Neural progenitor cell (in vitro differentiated cells): ENCODE data around the gene EVC2. TPM values are rescaled to one million over a fixed set of nuclear protein-coding genes. Genes with fewer than 3 reads are reported as not detected.

Experiments used
- DNase-seq: peaks from one replicate; pipeline ENCODE4 v3.0.0-alpha.2; 2016; ENCODE audit warnings: low spot score
- H2AFZ ChIP-seq: fragments of 200-600 bp; sonication (generic); replicated peaks from 2 replicates; pipeline ENCODE4 v1.6.1; 2016; ENCODE audit warnings: antibody characterized with exemption
- H3F3A ChIP-seq: fragments of 200-600 bp; sonication (generic); 2 replicates; pipeline ENCODE4 v1.6.1; 2016; ENCODE audit warnings: antibody characterized with exemption, low read depth
- H3K27ac ChIP-seq: fragments of 200-600 bp; sonication (generic); 2 replicates; pipeline ENCODE4 v1.5.1; 2016; ENCODE audit warnings: mild to moderate bottlenecking
- H3K27me3 ChIP-seq: fragments of 200-600 bp; sonication (generic); 2 replicates; pipeline ENCODE4 v1.6.1; 2016; ENCODE audit warnings: mild to moderate bottlenecking, moderate library complexity
- H3K36me3 ChIP-seq: fragments of 200-600 bp; sonication (generic); 2 replicates; pipeline ENCODE4 v1.5.1; 2016
- H3K4me1 ChIP-seq: fragments of 200-600 bp; sonication (generic); 2 replicates; pipeline ENCODE4 v1.6.1; 2016; ENCODE audit warnings: mixed run types
- H3K4me2 ChIP-seq: fragments of 200-600 bp; sonication (generic); 2 replicates; pipeline ENCODE4 v1.6.1; 2016
- H3K4me3 ChIP-seq: fragments of 200-600 bp; sonication (generic); 2 replicates; pipeline ENCODE4 v1.5.1; 2016
- H3K79me2 ChIP-seq: fragments of 200-600 bp; sonication (generic); 2 replicates; pipeline ENCODE4 v1.6.1; 2016; ENCODE audit warnings: low read depth
- H3K9ac ChIP-seq: fragments of 200-600 bp; sonication (generic); 2 replicates; pipeline ENCODE4 v1.6.1; 2016
- H3K9me3 ChIP-seq: fragments of 200-600 bp; sonication (generic); 2 replicates; pipeline ENCODE4 v1.5.1; 2016; ENCODE audit warnings: low read depth
- H4K20me1 ChIP-seq: fragments of 200-600 bp; sonication (generic); 2 replicates; pipeline ENCODE4 v1.6.1; 2016; ENCODE audit warnings: low read depth
- H3K27ac Mint-ChIP-seq: 3 replicates; pipeline ENCODE4 v1.8.0; 2021; ENCODE audit warnings: mixed read lengths
- H3K27me3 Mint-ChIP-seq: 2 replicates; pipeline ENCODE4 v1.8.0; 2022; ENCODE audit warnings: low read depth, mild to moderate bottlenecking, inconsistent platforms, moderate library complexity, mixed read lengths; ENCODE audit not compliant: insufficient read depth
- H3K36me3 Mint-ChIP-seq: 3 replicates; pipeline ENCODE4 v1.8.0; 2021; ENCODE audit warnings: mixed read lengths
- H3K4me1 Mint-ChIP-seq: 3 replicates; pipeline ENCODE4 v1.8.0; 2021; ENCODE audit warnings: mixed read lengths
- H3K4me3 Mint-ChIP-seq: 3 replicates; pipeline ENCODE4 v1.8.0; 2021; ENCODE audit warnings: mild to moderate bottlenecking, moderate library complexity, mixed read lengths
- H3K9me3 Mint-ChIP-seq: 3 replicates; pipeline ENCODE4 v1.8.0; 2020; ENCODE audit warnings: mixed read lengths
- CTCF ChIP-seq: fragments of 200-600 bp; sonication (generic); IDR thresholded peaks from 2 replicates; pipeline ENCODE4 v1.5.1; 2017; ENCODE audit warnings: antibody characterized with exemption, mild to moderate bottlenecking
- EZH2 ChIP-seq: fragments of 200-600 bp; sonication (generic); IDR thresholded peaks from 2 replicates; pipeline ENCODE4 v1.6.1; 2017; ENCODE audit warnings: antibody characterized with exemption, mild to moderate bottlenecking, moderate library complexity
- EZH2phosphoT487 ChIP-seq: fragments of 200-600 bp; sonication (generic); IDR thresholded peaks from 2 replicates; pipeline ENCODE4 v1.6.1; 2017; ENCODE audit warnings: antibody characterized with exemption
- total RNA-seq: library from RNA; depleted of rRNA; stranded (reverse); fragments of >200 nt; gene quantifications from 2 replicates; pipeline ENCODE4 v1.2.3, GENCODE V29; 2015; ENCODE audit warnings: low replicate concordance

The EVC2 gene
- total RNA-seq, 1 donor from 2014 or later, result 6.1 TPM

GRCh38 chr4:5724377-5724776 lies 16.0 kb upstream of the EVC2 start:
- Mint-ChIP-seq H3K9me3 (peaks cover 8% of the 10 kb centered on the region), H3K27me3 (no peaks in the 10 kb centered on the region), H3K4me3 (no peak overlapping the region), H3K27ac (no peak overlapping the region), H3K4me1 (peaks cover 3% of the 10 kb centered on the region), H3K36me3 (peaks cover 32% of the 10 kb centered on the region)
- H3K9ac ChIP-seq, result no peak overlapping the region
- no peaks in the 10 kb centered on the region for H3K4me1 ChIP-seq
- H3K27me3 ChIP-seq, result no peaks in the 10 kb centered on the region
- H3F3A ChIP-seq, result no peaks in the 10 kb centered on the region
- DNase-seq, result no peak
- H4K20me1 ChIP-seq, result no peaks in the 10 kb centered on the region
- H3K79me2 ChIP-seq, result no peaks in the 10 kb centered on the region
- H3K27ac ChIP-seq, result no peak overlapping the region
- no peak for TF ChIP-seq EZH2phosphoT487
- TF ChIP-seq EZH2, result no peak
- no peak for TF ChIP-seq CTCF
- no peak overlapping the region for H2AFZ ChIP-seq
- H3K9me3 ChIP-seq, result no peaks in the 10 kb centered on the region
- H3K4me2 ChIP-seq, result no peak overlapping the region
- H3K36me3 ChIP-seq, result no peaks in the 10 kb centered on the region
- no peak overlapping the region for H3K4me3 ChIP-seq

GRCh38 chr4:5722328-5722727 lies 14.0 kb upstream of the EVC2 start:
- peaks cover 36% of the 10 kb centered on the region for H3K36me3 Mint-ChIP-seq
- peaks cover 11% of the 10 kb centered on the region for H3K4me1 Mint-ChIP-seq
- Histone ChIP-seq H3K4me1 (no peaks in the 10 kb centered on the region), H3K36me3 (no peaks in the 10 kb centered on the region), H3K79me2 (no peaks in the 10 kb centered on the region), H3K4me3 (no peak overlapping the region), H4K20me1 (no peaks in the 10 kb centered on the region), H3K27me3 (no peaks in the 10 kb centered on the region), H3K9ac (no peak overlapping the region), H3K4me2 (no peak overlapping the region), H3K9me3 (no peaks in the 10 kb centered on the region), H2AFZ (no peak overlapping the region), H3F3A (no peaks in the 10 kb centered on the region), H3K27ac (no peak overlapping the region)
- H3K27ac Mint-ChIP-seq, result no peak overlapping the region
- no peak overlapping the region for H3K4me3 Mint-ChIP-seq
- DNase-seq, result no peak
- peaks cover 8% of the 10 kb centered on the region for H3K9me3 Mint-ChIP-seq
- H3K27me3 Mint-ChIP-seq, result no peaks in the 10 kb centered on the region
- TF ChIP-seq CTCF, result no peak
- TF ChIP-seq EZH2phosphoT487, result no peak
- no peak for TF ChIP-seq EZH2

GRCh38 chr4:5721923-5722322 lies 13.6 kb upstream of the EVC2 start:
- no peaks in the 10 kb centered on the region for H3K9me3 ChIP-seq
- Mint-ChIP-seq H3K9me3 (peaks cover 8% of the 10 kb centered on the region), H3K4me1 (peaks cover 11% of the 10 kb centered on the region), H3K27me3 (no peaks in the 10 kb centered on the region), H3K27ac (no peak overlapping the region), H3K4me3 (no peak overlapping the region), H3K36me3 (peaks cover 39% of the 10 kb centered on the region)
- H3K9ac ChIP-seq, result no peak overlapping the region
- DNase-seq, result no peak
- no peaks in the 10 kb centered on the region for H3K27me3 ChIP-seq
- no peaks in the 10 kb centered on the region for H3F3A ChIP-seq
- no peaks in the 10 kb centered on the region for H3K4me1 ChIP-seq
- H2AFZ ChIP-seq, result no peak overlapping the region
- H3K4me3 ChIP-seq, result no peak overlapping the region
- no peaks in the 10 kb centered on the region for H3K79me2 ChIP-seq
- H3K27ac ChIP-seq, result no peak overlapping the region
- no peak for TF ChIP-seq EZH2phosphoT487
- no peak for TF ChIP-seq CTCF
- TF ChIP-seq EZH2, result no peak
- H4K20me1 ChIP-seq, result no peaks in the 10 kb centered on the region
- no peak overlapping the region for H3K4me2 ChIP-seq
- H3K36me3 ChIP-seq, result no peaks in the 10 kb centered on the region
